SK-N-SH treated with all-trans-retinoic acid at 6 μM for 48 hours (cell line): ENCODE measurements around the gene SENP1.

Experiments
- ATAC-seq: fragments of 200-7000 bp; cut with Tn5 transposase; 3 replicates; pipeline ENCODE4 v1.9.1; 2020; ENCODE audit warnings: mild to moderate bottlenecking, moderate library complexity
- ARNTL ChIP-seq: fragments of 450-650 bp; formaldehyde crosslinking; IDR thresholded peaks from 2 replicates; pipeline ENCODE4 v1.5.0; 2020; ENCODE audit warnings: low read depth, mild to moderate bottlenecking, moderate library complexity, borderline replicate concordance
- BACH2 ChIP-seq: fragments of 250-450 bp; sonication (Bioruptor Pico); IDR thresholded peaks from 2 replicates; pipeline ENCODE4 v1.9.0; 2021; ENCODE audit warnings: mild to moderate bottlenecking, borderline replicate concordance
- CSDC2 ChIP-seq: fragments of 250-450 bp; sonication (Bioruptor Pico); IDR thresholded peaks from 2 replicates; pipeline ENCODE4 v1.5.0; 2020; ENCODE audit warnings: mild to moderate bottlenecking, moderate library complexity
- ESRRG ChIP-seq: fragments of 250-450 bp; sonication (Bioruptor Pico); IDR thresholded peaks from 2 replicates; pipeline ENCODE4 v1.6.1; 2021; ENCODE audit warnings: mild to moderate bottlenecking
- GLIS3 ChIP-seq: fragments of 250-450 bp; sonication (Bioruptor Pico); IDR thresholded peaks from 2 replicates; pipeline ENCODE4 v1.5.0; 2020; ENCODE audit warnings: mild to moderate bottlenecking, moderate library complexity
- ISL1 ChIP-seq: fragments of 250-450 bp; sonication (Bioruptor Pico); IDR thresholded peaks from 2 replicates; pipeline ENCODE4 v2.1.2; 2022; ENCODE audit warnings: mild to moderate bottlenecking, moderate library complexity
- OSR1 ChIP-seq: fragments of 250-450 bp; sonication (Bioruptor Pico); IDR thresholded peaks from 2 replicates; pipeline ENCODE4 v1.8.0; 2022; ENCODE audit warnings: moderate library complexity, mild to moderate bottlenecking, inconsistent platforms
- PPARA ChIP-seq: fragments of 250-450 bp; sonication (Bioruptor Pico); IDR thresholded peaks from 2 replicates; pipeline ENCODE4 v1.5.0; 2020; ENCODE audit warnings: mild to moderate bottlenecking, borderline replicate concordance
- RARB ChIP-seq: fragments of 250-450 bp; sonication (Bioruptor Pico); IDR thresholded peaks from 2 replicates; pipeline ENCODE4 v1.8.0; 2021; ENCODE audit warnings: mild to moderate bottlenecking, moderate library complexity
- SNAI2 ChIP-seq: fragments of 250-450 bp; sonication (Bioruptor Pico); IDR thresholded peaks from 2 replicates; pipeline ENCODE4 v1.5.0; 2020; ENCODE audit warnings: mild to moderate bottlenecking, moderate library complexity
- TCF4 ChIP-seq: fragments of 250-450 bp; sonication (Bioruptor Pico); IDR thresholded peaks from 2 replicates; pipeline ENCODE4 v1.8.0; 2021; ENCODE audit warnings: mild to moderate bottlenecking, moderate library complexity, borderline replicate concordance
- TOX ChIP-seq: fragments of 250-450 bp; sonication (Bioruptor Pico); IDR thresholded peaks from 2 replicates; pipeline ENCODE4 v1.8.0; 2021; ENCODE audit warnings: mild to moderate bottlenecking, moderate library complexity, borderline replicate concordance
- ZFP3 ChIP-seq: fragments of 250-450 bp; sonication (Bioruptor Pico); IDR thresholded peaks from 2 replicates; pipeline ENCODE4 v1.5.0; 2020; ENCODE audit warnings: mild to moderate bottlenecking, moderate library complexity
- ZFP30 ChIP-seq: fragments of 450-650 bp; formaldehyde crosslinking; IDR thresholded peaks from 2 replicates; pipeline ENCODE4 v1.5.0; 2022; ENCODE audit warnings: mild to moderate bottlenecking, moderate library complexity
- ZNF565 ChIP-seq: fragments of 450-650 bp; formaldehyde crosslinking; conservative IDR thresholded peaks from 2 replicates; pipeline ENCODE4 v1.5.0; 2020; ENCODE audit warnings: low read depth, mild to moderate bottlenecking, moderate library complexity
- ZNF70 ChIP-seq: fragments of 450-650 bp; formaldehyde crosslinking; IDR thresholded peaks from 2 replicates; pipeline ENCODE4 v1.5.0; 2020; ENCODE audit warnings: mild to moderate bottlenecking, moderate library complexity
- ZNF8 ChIP-seq: fragments of 450-650 bp; formaldehyde crosslinking; IDR thresholded peaks from 2 replicates; pipeline ENCODE4 v1.5.0; 2020; ENCODE audit warnings: mild to moderate bottlenecking, moderate library complexity
- TF ChIP-seq, protein P1 (sequence below): fragments of 250-450 bp; sonication (Bioruptor Pico); IDR thresholded peaks from 2 replicates; pipeline ENCODE4 v1.5.1; 2020; ENCODE audit warnings: low read depth, mild to moderate bottlenecking, moderate library complexity
- TF ChIP-seq, protein P2 (sequence below): fragments of 250-450 bp; sonication (Bioruptor Pico); IDR thresholded peaks from 2 replicates; pipeline ENCODE4 v1.5.1; 2021; ENCODE audit warnings: mild to moderate bottlenecking, moderate library complexity
- TF ChIP-seq, protein P3 (sequence below): fragments of 250-450 bp; sonication (Bioruptor Pico); IDR thresholded peaks from 2 replicates; pipeline ENCODE4 v1.8.0; 2020; ENCODE audit warnings: mild to moderate bottlenecking, moderate library complexity, borderline replicate concordance
- TF ChIP-seq, protein P4 (sequence below): fragments of 250-450 bp; sonication (Bioruptor Pico); IDR thresholded peaks from 2 replicates; pipeline ENCODE4 v1.5.0; 2020; ENCODE audit warnings: mild to moderate bottlenecking, moderate library complexity

SENP1 gene

DNA sequence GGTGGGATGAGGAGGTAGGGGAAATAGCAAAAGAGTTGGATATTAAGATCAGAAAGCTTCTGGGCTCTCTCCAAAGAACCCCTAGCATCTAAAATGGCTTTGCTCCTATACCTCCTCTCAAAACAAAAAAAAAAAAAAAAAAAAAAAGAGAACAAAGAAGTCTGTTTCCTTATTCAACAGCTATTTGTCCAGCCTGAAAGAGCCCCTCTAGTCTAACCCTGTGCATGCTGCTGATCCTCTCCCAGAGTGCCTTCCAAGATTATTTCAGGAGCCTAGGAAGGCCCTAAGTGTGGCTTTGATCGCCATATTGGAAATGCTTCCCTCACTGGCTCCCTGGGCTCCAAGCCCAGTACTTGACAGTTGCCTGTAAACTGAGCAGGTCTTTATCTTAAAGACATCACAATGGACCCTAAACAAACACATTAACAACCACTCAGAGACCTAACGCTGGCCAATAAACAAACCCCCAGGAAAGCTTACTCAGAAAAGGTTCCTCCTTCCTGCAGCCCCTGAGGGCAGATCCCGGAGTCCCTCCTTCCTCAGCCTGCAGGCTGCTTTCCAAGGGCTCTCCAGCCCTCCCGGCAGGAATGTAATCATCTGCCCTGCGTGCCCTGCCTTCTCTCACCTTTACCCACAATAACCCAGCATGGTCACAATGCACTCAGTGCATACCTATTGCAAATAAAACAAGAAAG lies 84.2 kb downstream of the SENP1 start:
- no peak for ATAC-seq
- no peak for TF ChIP-seq BACH2
- no peak for TF ChIP-seq ZFP3 (CRISPR knock-in tag)
- no peak for TF ChIP-seq TOX (CRISPR knock-in tag)
- TF ChIP-seq, protein P1, sequence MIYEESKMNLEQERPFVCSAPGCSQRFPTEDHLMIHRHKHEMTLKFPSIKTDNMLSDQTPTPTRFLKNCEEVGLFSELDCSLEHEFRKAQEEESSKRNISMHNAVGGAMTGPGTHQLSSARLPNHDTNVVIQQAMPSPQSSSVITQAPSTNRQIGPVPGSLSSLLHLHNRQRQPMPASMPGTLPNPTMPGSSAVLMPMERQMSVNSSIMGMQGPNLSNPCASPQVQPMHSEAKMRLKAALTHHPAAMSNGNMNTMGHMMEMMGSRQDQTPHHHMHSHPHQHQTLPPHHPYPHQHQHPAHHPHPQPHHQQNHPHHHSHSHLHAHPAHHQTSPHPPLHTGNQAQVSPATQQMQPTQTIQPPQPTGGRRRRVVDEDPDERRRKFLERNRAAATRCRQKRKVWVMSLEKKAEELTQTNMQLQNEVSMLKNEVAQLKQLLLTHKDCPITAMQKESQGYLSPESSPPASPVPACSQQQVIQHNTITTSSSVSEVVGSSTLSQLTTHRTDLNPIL = no peak
- no peak for TF ChIP-seq ARNTL
- no peak for TF ChIP-seq PPARA
- no peak for TF ChIP-seq ZNF565 (CRISPR knock-in tag)
- no peak for TF ChIP-seq CSDC2 (CRISPR knock-in tag)
- no peak for TF ChIP-seq ZFP30
- TF ChIP-seq ISL1 (CRISPR knock-in tag) = no peak
- no peak for TF ChIP-seq ZNF70 (CRISPR knock-in tag)
- TF ChIP-seq TCF4 (CRISPR knock-in tag) = no peak
- TF ChIP-seq GLIS3 = no peak
- no peak for TF ChIP-seq ESRRG (CRISPR knock-in tag)
- TF ChIP-seq OSR1 (CRISPR knock-in tag) = no peak
- TF ChIP-seq, protein P2, sequence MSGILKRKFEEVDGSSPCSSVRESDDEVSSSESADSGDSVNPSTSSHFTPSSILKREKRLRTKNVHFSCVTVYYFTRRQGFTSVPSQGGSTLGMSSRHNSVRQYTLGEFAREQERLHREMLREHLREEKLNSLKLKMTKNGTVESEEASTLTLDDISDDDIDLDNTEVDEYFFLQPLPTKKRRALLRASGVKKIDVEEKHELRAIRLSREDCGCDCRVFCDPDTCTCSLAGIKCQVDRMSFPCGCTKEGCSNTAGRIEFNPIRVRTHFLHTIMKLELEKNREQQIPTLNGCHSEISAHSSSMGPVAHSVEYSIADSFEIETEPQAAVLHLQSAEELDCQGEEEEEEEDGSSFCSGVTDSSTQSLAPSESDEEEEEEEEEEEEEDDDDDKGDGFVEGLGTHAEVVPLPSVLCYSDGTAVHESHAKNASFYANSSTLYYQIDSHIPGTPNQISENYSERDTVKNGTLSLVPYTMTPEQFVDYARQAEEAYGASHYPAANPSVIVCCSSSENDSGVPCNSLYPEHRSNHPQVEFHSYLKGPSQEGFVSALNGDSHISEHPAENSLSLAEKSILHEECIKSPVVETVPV (CRISPR knock-in tag) = no peak
- TF ChIP-seq SNAI2 (CRISPR knock-in tag) = no peak

DNA sequence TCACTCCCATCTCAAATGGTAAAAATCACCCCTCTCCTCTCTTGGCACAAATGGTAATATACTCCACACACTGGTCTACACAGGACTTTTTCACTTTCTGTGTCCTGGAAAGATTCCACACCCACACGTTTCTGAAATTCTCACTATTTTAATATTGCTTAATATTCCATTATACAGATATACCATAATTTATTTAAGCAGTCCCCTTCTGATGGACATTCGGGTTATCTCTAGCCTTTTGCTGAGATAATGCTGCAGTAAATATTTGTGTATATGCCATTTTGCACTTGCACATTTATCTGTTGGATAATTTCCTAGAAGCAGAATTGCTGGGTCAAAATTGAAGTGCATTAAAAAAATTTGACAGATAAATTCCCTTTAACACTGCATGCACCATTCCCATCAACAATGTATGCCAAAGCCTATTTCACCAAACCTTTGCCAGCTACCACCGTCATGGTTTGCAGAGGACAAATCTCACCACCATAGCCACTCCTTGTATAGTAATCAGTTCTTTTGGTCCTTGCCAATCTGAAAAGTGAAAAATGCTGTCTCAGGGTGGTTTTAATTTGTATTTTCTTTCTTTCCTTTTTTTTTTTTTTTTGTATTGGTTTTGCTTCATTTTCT lies 86.1 kb downstream of the SENP1 start:
- TF ChIP-seq, protein P1 = no peak
- TF ChIP-seq ZNF8 (CRISPR knock-in tag) (no peak), SNAI2 (CRISPR knock-in tag) (no peak), ISL1 (CRISPR knock-in tag) (no peak), ZNF565 (CRISPR knock-in tag) (no peak), ZFP30 (no peak)
- TF ChIP-seq, protein P3, sequence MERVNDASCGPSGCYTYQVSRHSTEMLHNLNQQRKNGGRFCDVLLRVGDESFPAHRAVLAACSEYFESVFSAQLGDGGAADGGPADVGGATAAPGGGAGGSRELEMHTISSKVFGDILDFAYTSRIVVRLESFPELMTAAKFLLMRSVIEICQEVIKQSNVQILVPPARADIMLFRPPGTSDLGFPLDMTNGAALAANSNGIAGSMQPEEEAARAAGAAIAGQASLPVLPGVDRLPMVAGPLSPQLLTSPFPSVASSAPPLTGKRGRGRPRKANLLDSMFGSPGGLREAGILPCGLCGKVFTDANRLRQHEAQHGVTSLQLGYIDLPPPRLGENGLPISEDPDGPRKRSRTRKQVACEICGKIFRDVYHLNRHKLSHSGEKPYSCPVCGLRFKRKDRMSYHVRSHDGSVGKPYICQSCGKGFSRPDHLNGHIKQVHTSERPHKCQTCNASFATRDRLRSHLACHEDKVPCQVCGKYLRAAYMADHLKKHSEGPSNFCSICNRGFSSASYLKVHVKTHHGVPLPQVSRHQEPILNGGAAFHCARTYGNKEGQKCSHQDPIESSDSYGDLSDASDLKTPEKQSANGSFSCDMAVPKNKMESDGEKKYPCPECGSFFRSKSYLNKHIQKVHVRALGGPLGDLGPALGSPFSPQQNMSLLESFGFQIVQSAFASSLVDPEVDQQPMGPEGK (CRISPR knock-in tag) = no peak
- ATAC-seq = no peak

DNA sequence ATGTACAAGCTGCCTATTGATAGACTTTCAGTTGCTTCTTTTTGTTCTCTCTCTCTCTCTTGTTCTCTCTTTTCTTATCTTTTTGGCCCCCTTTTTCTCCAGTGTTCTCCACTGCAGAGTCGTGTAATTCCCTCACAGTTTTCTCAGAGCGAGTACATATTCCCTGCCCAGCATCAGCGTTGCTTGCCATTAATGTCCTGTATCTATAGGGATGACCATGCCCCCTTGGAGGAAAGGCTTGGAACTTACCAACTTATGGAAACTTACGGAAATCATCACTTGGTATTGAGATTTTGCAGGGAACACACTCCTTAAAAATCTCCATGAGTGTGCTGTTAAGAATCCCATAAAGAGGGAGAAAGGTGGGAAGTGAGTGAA lies 87.3 kb downstream of the SENP1 start:
- TF ChIP-seq RARB (CRISPR knock-in tag) (no peak), BACH2 (no peak), ZNF8 (CRISPR knock-in tag) (no peak), ESRRG (CRISPR knock-in tag) (no peak), ZNF565 (CRISPR knock-in tag) (no peak), ZFP3 (CRISPR knock-in tag) (no peak)
- TF ChIP-seq, protein P1 = no peak
- TF ChIP-seq, protein P4, sequence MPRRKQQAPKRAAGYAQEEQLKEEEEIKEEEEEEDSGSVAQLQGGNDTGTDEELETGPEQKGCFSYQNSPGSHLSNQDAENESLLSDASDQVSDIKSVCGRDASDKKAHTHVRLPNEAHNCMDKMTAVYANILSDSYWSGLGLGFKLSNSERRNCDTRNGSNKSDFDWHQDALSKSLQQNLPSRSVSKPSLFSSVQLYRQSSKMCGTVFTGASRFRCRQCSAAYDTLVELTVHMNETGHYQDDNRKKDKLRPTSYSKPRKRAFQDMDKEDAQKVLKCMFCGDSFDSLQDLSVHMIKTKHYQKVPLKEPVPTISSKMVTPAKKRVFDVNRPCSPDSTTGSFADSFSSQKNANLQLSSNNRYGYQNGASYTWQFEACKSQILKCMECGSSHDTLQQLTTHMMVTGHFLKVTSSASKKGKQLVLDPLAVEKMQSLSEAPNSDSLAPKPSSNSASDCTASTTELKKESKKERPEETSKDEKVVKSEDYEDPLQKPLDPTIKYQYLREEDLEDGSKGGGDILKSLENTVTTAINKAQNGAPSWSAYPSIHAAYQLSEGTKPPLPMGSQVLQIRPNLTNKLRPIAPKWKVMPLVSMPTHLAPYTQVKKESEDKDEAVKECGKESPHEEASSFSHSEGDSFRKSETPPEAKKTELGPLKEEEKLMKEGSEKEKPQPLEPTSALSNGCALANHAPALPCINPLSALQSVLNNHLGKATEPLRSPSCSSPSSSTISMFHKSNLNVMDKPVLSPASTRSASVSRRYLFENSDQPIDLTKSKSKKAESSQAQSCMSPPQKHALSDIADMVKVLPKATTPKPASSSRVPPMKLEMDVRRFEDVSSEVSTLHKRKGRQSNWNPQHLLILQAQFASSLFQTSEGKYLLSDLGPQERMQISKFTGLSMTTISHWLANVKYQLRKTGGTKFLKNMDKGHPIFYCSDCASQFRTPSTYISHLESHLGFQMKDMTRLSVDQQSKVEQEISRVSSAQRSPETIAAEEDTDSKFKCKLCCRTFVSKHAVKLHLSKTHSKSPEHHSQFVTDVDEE (CRISPR knock-in tag) = no peak
- no peak for ATAC-seq
